H9 (cell line): Measurements from ENCODE around the gene INHBC. TPM values are rescaled to one million over a fixed set of nuclear protein-coding genes. Genes with fewer than 3 reads are reported as not detected.
A peak's percentile ranks its signal among the peaks of the same experiment; 100 is the strongest.

ENCODE experiments used
- DNase-seq: peaks from one replicate; pipeline ENCODE4 v3.0.0-alpha.2; 2017
- H2AFZ ChIP-seq: one replicate; pipeline ENCODE4 v1.6.1; 2013; ENCODE audit warnings: mild to moderate bottlenecking, low read length, control low read depth, moderate library complexity
- H2AK5ac ChIP-seq: 2 replicates; pipeline ENCODE4 v1.6.1; 2013; ENCODE audit warnings: low read length, control low read depth, mixed read lengths; ENCODE audit not compliant: insufficient read length
- H2BK120ac ChIP-seq: one replicate; pipeline ENCODE4 v1.6.1; 2013; ENCODE audit warnings: low read depth, mild to moderate bottlenecking, low read length, control low read depth, inconsistent platforms; ENCODE audit not compliant: poor library complexity, severe bottlenecking
- H2BK12ac ChIP-seq: 2 replicates; pipeline ENCODE4 v1.6.1; 2013; ENCODE audit warnings: low read length, control low read depth, mixed read lengths, low read depth; ENCODE audit not compliant: insufficient read length
- H2BK15ac ChIP-seq: 2 replicates; pipeline ENCODE4 v1.6.1; 2013; ENCODE audit warnings: low read depth, low read length, control low read depth
- H2BK20ac ChIP-seq: one replicate; pipeline ENCODE4 v1.6.1; 2013; ENCODE audit warnings: low read depth, mild to moderate bottlenecking, low read length, control low read depth, inconsistent platforms; ENCODE audit not compliant: poor library complexity, severe bottlenecking
- H2BK5ac ChIP-seq: 2 replicates; pipeline ENCODE4 v1.6.1; 2013; ENCODE audit warnings: low read length, control low read depth, mixed read lengths; ENCODE audit not compliant: insufficient read length
- H3K14ac ChIP-seq: 2 replicates; pipeline ENCODE4 v1.6.1; 2013; ENCODE audit warnings: low read length, control low read depth; ENCODE audit not compliant: insufficient read depth
- H3K18ac ChIP-seq: 2 replicates; pipeline ENCODE4 v1.6.1; 2013; ENCODE audit warnings: low read depth, mild to moderate bottlenecking, mixed read lengths, low read length, control low read depth; ENCODE audit not compliant: insufficient read length
- H3K23ac ChIP-seq: 2 replicates; pipeline ENCODE4 v1.6.1; 2013; ENCODE audit warnings: low read length, control low read depth, mixed read lengths, low read depth; ENCODE audit not compliant: insufficient read length
- H3K23me2 ChIP-seq: 2 replicates; pipeline ENCODE4 v1.6.1; 2013; ENCODE audit warnings: low read depth, mild to moderate bottlenecking, mixed read lengths, low read length, control low read depth; ENCODE audit not compliant: insufficient read length, poor library complexity, severe bottlenecking
- H3K27ac ChIP-seq: 2 replicates; pipeline ENCODE4 v1.5.1; 2013; ENCODE audit warnings: low read length, control low read depth, mixed read lengths, low read depth; ENCODE audit not compliant: insufficient read length
- H3K27me3 ChIP-seq: 2 replicates; pipeline ENCODE4 v1.6.1; 2013; ENCODE audit warnings: low read length, control low read depth, inconsistent platforms; ENCODE audit not compliant: insufficient read depth
- H3K4ac ChIP-seq: 2 replicates; pipeline ENCODE4 v1.6.1; 2013; ENCODE audit warnings: low read depth, mild to moderate bottlenecking, control low read depth, inconsistent platforms, low read length, moderate library complexity
- H3K4me1 ChIP-seq: 2 replicates; pipeline ENCODE4 v1.6.1; 2013; ENCODE audit warnings: low read length, control low read depth, inconsistent platforms; ENCODE audit not compliant: insufficient read depth
- H3K4me2 ChIP-seq: 2 replicates; pipeline ENCODE4 v1.6.1; 2013; ENCODE audit warnings: low read length, control low read depth, mixed read lengths; ENCODE audit not compliant: insufficient read length, insufficient read depth
- H3K56ac ChIP-seq: 2 replicates; pipeline ENCODE4 v1.6.1; 2013; ENCODE audit warnings: low read depth, mild to moderate bottlenecking, mixed read lengths, low read length, control low read depth; ENCODE audit not compliant: insufficient read length
- H3K79me1 ChIP-seq: 2 replicates; pipeline ENCODE4 v1.6.1; 2013; ENCODE audit warnings: low read depth, mild to moderate bottlenecking, moderate library complexity, low read length, control low read depth, inconsistent platforms; ENCODE audit not compliant: insufficient read depth, poor library complexity, severe bottlenecking
- H3K79me2 ChIP-seq: 2 replicates; pipeline ENCODE4 v1.6.1; 2013; ENCODE audit warnings: low read length, control low read depth, inconsistent platforms; ENCODE audit not compliant: insufficient read depth
- H3K9ac ChIP-seq: 2 replicates; pipeline ENCODE4 v1.6.1; 2013; ENCODE audit warnings: low read length, control low read depth, mixed read lengths; ENCODE audit not compliant: insufficient read length; ENCODE audit errors: extremely low read depth
- H3K9me3 ChIP-seq: one replicate; pipeline ENCODE4 v1.6.1; 2013; ENCODE audit warnings: low read depth, low read length, inconsistent platforms; ENCODE audit not compliant: control insufficient read depth
- H3T11ph ChIP-seq: one replicate; pipeline ENCODE4 v1.6.1; 2013; ENCODE audit warnings: mild to moderate bottlenecking, low read length, control low read depth, inconsistent platforms
- H4K20me1 ChIP-seq: one replicate; pipeline ENCODE4 v1.6.1; 2013; ENCODE audit not compliant: control insufficient read depth, insufficient read length, insufficient read depth
- H4K5ac ChIP-seq: 2 replicates; pipeline ENCODE4 v1.6.1; 2013; ENCODE audit warnings: low read depth, mild to moderate bottlenecking, mixed read lengths, low read length, control low read depth; ENCODE audit not compliant: insufficient read length
- H4K8ac ChIP-seq: replicated peaks from 2 replicates; pipeline ENCODE4 v1.6.1; 2013; ENCODE audit warnings: low read length, control low read depth, mixed read lengths, low read depth; ENCODE audit not compliant: insufficient read length
- H4K91ac ChIP-seq: 2 replicates; pipeline ENCODE4 v1.6.1; 2013; ENCODE audit warnings: low read depth, mild to moderate bottlenecking, moderate library complexity, mixed read lengths, low read length, control low read depth; ENCODE audit not compliant: insufficient read length
- H3K27ac Mint-ChIP-seq, 3 experiments: 2 replicates in 2 of 3; 3 replicates in 1 of 3; pipeline ENCODE4 v1.8.0; 2020 to 2021; ENCODE audit warnings: mixed read lengths in 3 of 3, mild to moderate bottlenecking in 1 of 3, moderate library complexity in 1 of 3
- H3K27me3 Mint-ChIP-seq: 2 replicates; pipeline ENCODE4 v1.8.0; 2021; ENCODE audit warnings: low read depth, mild to moderate bottlenecking, moderate library complexity, mixed read lengths
- H3K36me3 Mint-ChIP-seq, 3 experiments: 2 replicates in 2 of 3; 3 replicates in 1 of 3; pipeline ENCODE4 v1.8.0; 2020 to 2021; ENCODE audit warnings: low read depth in 3 of 3, mixed read lengths in 3 of 3; ENCODE audit not compliant: insufficient read depth in 1 of 3
- H3K4me1 Mint-ChIP-seq, 2 experiments: 2 replicates each; pipeline ENCODE4 v1.8.0; 2020; ENCODE audit warnings: mixed read lengths in 2 of 2
- H3K4me3 Mint-ChIP-seq, 2 experiments: 2 replicates in 1 of 2; 3 replicates in 1 of 2; pipeline ENCODE4 v1.8.0; 2020 to 2021; ENCODE audit warnings: mild to moderate bottlenecking in 2 of 2, mixed read lengths in 2 of 2, moderate library complexity in 1 of 2
- H3K9me3 Mint-ChIP-seq, 2 experiments: 2 replicates in 1 of 2; 3 replicates in 1 of 2; pipeline ENCODE4 v1.8.0; 2020; ENCODE audit warnings: mild to moderate bottlenecking in 2 of 2, mixed read lengths in 2 of 2, moderate library complexity in 1 of 2
- CTCF ChIP-seq: fragments of 200-600 bp; sonication (generic); conservative IDR thresholded peaks from 3 replicates; pipeline ENCODE4 v1.8.0; 2021; ENCODE audit warnings: antibody characterized with exemption, mild to moderate bottlenecking
- WGBS: extraction: QIAGEN DNeasy Blood & Tissue Kit; methylation state at CpG from one replicate; pipeline ENCODE4 v1.1.7; 2013; ENCODE audit warnings: missing lambda C conversion rate, low lambda C conversion rate, mixed read lengths; ENCODE audit not compliant: insufficient read length; ENCODE audit errors: extremely low coverage; 5-methylcytosine and 5-hydroxymethylcytosine counted together
- total RNA-seq: library from RNA; stranded (reverse); gene quantifications from 2 replicates; pipeline ENCODE4 v1.2.1, GENCODE V29; 2021

Gene INHBC
- total RNA-seq, 1 experiment from 2014 or later = not detected

- H4K8ac ChIP-seq = no peak overlapping the region
These were observed 32.8 kb downstream of the INHBC start for GRCh38 chr12:57467212-57467874.

More at GRCh38 chr12:57467212-57467874, 32.8 kb downstream of the INHBC start:
- Histone ChIP-seq H3K4ac (no peak overlapping the region), H2BK20ac (no peak overlapping the region), H3K27ac (no peak overlapping the region), H3K18ac (no peak overlapping the region), H2BK5ac (no peak overlapping the region), H3K14ac (no peak overlapping the region), H3K4me1 (no peaks in the 10 kb centered on the region), H3K9ac (no peak overlapping the region), H2AFZ (no peak overlapping the region), H3K4me2 (no peak overlapping the region), H3K23me2 (no peaks in the 10 kb centered on the region), H3K79me1 (no peaks in the 10 kb centered on the region), H3K79me2 (no peaks in the 10 kb centered on the region), H3K23ac (no peak overlapping the region), H4K5ac (no peak overlapping the region), H2BK15ac (no peak overlapping the region), H3K9me3 (no peaks in the 10 kb centered on the region), H2AK5ac (no peak overlapping the region), H2BK120ac (no peak overlapping the region), H4K20me1 (no peaks in the 10 kb centered on the region), H3K27me3 (no peaks in the 10 kb centered on the region), H2BK12ac (no peak overlapping the region), H4K91ac (no peak overlapping the region), H3T11ph (no peak overlapping the region), H3K56ac (no peak overlapping the region)
- H3K27ac Mint-ChIP-seq = peak overlapping the region in 1 of 3 experiments; percentile 36; a peak in 1 of 7 replicates
- peak; percentile 20 for DNase-seq
- TF ChIP-seq CTCF = no peak
- peaks cover 49% of the 10 kb centered on the region for H3K27me3 Mint-ChIP-seq
- peaks cover 0 to 36% (median 19%) of the 10 kb centered on the region in 3 experiments for H3K36me3 Mint-ChIP-seq
- H3K4me1 Mint-ChIP-seq = peaks cover 7 to 12% of the 10 kb centered on the region in 2 experiments
- no peak overlapping the region for H3K4me3 Mint-ChIP-seq
- H3K9me3 Mint-ChIP-seq = no peaks in the 10 kb centered on the region
- no CpG with 5 or more reads among the region's 12 CpGs for WGBS
